Mucosa of stomach (tissue), 1 donor: Measurements from ENCODE around the gene PROX2.

ENCODE experiments used
- H3K27me3 ChIP-seq: one replicate; pipeline ENCODE4 v1.7.0; 2013; ENCODE audit warnings: mild to moderate bottlenecking, low read length; ENCODE audit not compliant: control insufficient read depth, insufficient read depth
- H3K36me3 ChIP-seq: one replicate; pipeline ENCODE4 v1.7.0; 2013; ENCODE audit warnings: low read length; ENCODE audit not compliant: control insufficient read depth, insufficient read depth
- H3K4me1 ChIP-seq: one replicate; pipeline ENCODE4 v1.7.0; 2013; ENCODE audit warnings: mild to moderate bottlenecking, low read length; ENCODE audit not compliant: control insufficient read depth, insufficient read depth
- H3K4me3 ChIP-seq: one replicate; pipeline ENCODE4 v1.7.0; 2013; ENCODE audit warnings: low read length
- H3K9ac ChIP-seq: one replicate; pipeline ENCODE4 v1.7.0; 2013; ENCODE audit warnings: mild to moderate bottlenecking, low read length, moderate library complexity
- H3K9me3 ChIP-seq: one replicate; pipeline ENCODE4 v1.7.0; 2013; ENCODE audit warnings: mild to moderate bottlenecking, low read length, moderate library complexity; ENCODE audit not compliant: control insufficient read depth
- donor health status: Pancreatic carcinoma.

PROX2 gene

DNA sequence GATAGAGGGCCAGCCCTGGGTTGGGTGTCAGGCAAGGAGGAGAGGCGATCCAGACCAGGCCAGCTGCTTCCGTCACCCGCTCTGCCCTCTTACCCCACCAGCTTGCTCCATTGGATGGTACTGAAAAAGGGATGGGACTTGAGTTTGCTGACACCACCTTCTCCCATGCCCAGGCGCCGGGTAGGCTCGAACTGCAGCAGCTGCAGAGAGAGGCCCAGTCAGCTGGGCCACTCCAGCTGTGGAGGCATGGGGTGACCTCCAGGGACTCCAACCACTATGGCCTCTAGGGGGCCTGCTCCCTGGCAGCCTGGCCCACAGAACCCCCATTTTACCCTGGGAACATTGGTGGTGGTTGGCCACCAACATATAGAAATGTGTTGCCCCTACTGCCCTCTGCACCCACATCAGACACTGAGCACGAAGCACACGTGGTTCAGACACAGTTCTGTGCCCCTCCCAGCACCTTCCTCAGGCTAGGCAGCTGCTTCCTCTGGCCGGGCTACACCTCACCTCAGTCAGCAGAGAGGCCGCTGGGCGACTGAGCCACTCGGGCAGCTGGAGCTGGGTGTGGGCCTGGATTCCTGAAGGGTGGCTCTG lies 31.1 kb upstream of the PROX2 start:
- peaks cover 13% of the 10 kb centered on the region for H3K36me3 ChIP-seq
- no peak overlapping the region for H3K4me3 ChIP-seq
- H3K4me1 ChIP-seq, result peaks cover 9% of the 10 kb centered on the region
- no peaks in the 10 kb centered on the region for H3K27me3 ChIP-seq
- no peaks in the 10 kb centered on the region for H3K9me3 ChIP-seq
- no peak overlapping the region for H3K9ac ChIP-seq

DNA sequence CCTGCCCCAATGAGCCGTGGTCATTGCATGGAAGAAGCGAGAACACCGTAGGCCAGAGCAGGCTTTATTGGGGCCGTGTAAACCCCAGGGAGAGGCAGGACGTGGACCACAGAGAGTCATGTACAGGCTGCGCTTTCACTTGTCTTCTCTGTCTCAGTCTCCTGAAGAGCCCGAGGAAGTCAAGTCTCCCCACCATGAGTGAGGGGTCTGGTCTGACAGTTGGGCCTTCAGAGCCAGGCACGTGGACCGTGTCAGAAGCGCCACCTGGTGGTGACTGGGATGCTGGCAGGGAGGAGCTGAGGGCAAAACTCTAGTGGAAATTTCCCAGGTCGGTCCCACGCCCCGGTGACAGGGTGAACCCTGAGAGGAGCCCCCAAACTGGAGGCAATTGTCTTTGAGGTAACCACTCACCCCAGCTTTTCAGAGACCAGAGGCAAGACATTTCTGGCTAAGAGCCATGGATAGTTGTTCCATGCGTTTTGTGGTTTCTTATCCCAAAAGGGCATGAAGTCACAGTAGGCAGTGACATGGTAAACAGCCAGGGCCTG lies 29.7 kb upstream of the PROX2 start:
- Histone ChIP-seq H3K36me3 (peaks cover 25% of the 10 kb centered on the region), H3K9me3 (no peaks in the 10 kb centered on the region), H3K9ac (no peak overlapping the region), H3K27me3 (no peaks in the 10 kb centered on the region), H3K4me3 (no peak overlapping the region), H3K4me1 (peaks cover 9% of the 10 kb centered on the region)

DNA sequence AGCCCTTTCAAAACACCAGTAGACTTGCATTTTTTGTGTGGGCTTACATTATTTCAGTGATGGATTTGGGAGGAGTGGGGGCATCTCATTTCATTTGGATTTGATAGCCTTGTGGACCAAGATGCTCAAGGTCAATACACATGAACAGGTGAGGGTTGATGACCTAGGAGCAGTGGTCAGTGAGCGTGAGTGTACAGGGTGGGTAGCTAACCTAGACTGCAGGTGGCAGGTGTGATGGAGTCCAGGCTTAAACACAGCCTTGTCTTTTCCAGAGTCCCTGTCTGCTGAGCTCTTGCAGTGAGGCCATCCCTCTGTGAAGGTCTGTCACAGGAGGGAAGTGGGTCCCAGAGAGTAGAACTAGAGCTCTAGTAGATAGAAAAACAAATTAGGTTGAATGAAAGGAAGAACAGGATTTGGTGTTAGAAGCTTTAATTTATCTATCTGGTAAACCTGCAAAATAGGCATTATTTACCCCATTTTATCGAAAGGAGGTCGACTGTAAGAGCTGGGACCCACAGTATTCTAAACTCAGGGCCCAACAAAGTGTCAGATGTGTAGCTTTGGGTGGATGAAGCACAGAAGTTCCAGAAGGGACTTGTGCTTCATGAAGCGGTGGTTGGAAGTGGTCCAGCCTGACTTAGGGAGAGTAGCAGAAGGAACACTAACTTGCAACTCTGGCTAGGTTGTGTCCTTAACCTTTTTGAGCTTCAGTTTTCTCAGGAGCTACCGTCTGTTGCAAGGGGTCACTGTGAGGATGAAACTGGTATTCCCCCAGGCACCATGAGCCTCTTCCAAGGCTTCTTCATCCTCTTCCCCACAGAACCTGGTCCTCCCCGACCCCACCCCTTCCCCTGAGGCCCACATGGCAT lies 28.9 kb upstream of the PROX2 start:
- no peak overlapping the region for H3K9ac ChIP-seq
- H3K4me1 ChIP-seq, result peaks cover 9% of the 10 kb centered on the region
- peaks cover 25% of the 10 kb centered on the region for H3K36me3 ChIP-seq

DNA sequence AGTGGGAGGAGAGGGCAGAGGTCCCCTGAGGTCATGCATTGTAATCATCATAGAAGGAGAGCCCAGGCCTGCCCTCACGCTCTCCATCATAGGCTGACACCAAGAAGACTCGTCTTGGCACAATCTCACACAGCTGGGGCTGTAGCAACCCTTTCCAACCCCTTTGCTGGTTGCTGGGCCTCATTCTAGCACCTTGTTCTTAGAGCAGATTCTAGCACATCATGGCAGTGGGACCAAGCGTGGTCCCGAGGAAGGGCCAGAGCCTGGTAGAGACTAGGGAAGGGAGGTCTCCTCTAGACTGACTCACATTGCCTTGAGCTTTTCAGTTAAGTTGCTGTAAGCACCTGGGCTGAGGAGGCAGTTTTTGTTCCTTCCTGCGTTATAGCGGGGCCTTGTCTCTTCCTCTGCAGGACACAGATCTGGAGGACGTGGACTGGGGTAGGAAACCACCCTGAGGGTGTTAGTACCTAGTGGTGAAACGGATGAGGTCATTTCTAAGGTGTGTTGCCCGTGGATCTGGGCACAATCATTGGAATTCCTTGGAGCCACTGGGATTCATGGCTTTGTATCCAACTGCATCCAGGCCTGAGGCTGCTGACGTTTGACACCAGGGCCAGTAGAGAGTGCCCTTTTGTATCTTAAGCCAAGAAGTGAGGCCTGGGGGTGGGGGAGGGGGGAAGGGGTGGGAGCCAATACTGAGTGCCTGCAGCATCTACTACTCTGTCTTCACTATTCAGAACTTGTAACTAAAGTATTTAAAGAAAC lies 27.2 kb upstream of the PROX2 start:
- Histone ChIP-seq H3K4me1 (peaks cover 9% of the 10 kb centered on the region), H3K27me3 (no peaks in the 10 kb centered on the region), H3K9ac (no peak overlapping the region), H3K36me3 (peaks cover 33% of the 10 kb centered on the region), H3K4me3 (no peak overlapping the region), H3K9me3 (no peaks in the 10 kb centered on the region)

More for the DNA sequence above, 28.9 kb upstream of the PROX2 start:
- no peaks in the 10 kb centered on the region for H3K27me3 ChIP-seq
- no peaks in the 10 kb centered on the region for H3K9me3 ChIP-seq
- H3K4me3 ChIP-seq, result no peak overlapping the region

DNA sequence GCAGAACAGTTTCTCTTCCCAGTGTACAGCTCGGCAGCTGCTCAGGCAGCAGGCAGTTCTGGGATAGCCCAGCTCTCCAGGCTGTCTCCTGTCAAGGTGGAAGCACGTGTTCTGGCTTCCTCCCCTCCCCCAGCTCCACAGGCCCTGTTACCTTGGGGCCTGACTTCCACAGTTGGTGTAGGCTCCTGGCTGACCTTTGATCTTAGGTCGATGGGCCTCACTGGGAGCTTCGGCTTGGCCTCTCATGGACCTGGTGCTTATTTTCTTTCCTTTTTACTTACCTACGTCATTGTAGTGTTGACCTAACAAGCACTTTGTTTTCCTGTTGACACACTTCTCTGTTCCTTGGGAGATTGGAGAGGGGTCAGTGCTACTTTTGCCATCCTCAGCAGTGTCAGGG lies 22.7 kb upstream of the PROX2 start:
- no peaks in the 10 kb centered on the region for H3K27me3 ChIP-seq
- H3K4me3 ChIP-seq, result no peak overlapping the region
- no peak overlapping the region for H3K9ac ChIP-seq
- H3K4me1 ChIP-seq, result no peaks in the 10 kb centered on the region
- no peaks in the 10 kb centered on the region for H3K9me3 ChIP-seq
- peaks cover 43% of the 10 kb centered on the region for H3K36me3 ChIP-seq

DNA sequence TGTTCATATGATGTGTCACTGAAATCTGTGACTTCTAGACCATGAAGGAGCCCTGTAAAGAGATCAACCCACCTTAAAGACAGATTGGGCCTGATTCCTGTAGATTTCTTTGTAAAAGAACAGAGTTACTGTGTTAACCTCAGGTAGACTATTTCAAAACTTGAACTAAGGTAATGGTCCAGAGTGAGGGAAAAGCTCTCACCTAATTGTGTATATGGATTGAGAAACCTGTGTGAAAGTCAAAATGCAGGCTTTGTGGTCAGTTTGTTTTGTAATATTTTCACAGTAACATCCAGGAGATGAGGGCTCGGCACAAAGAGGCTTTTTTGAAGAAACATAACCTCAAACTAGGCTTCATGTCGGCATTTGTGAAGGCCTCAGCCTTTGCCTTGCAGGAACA lies 22.1 kb upstream of the PROX2 start:
- H3K27me3 ChIP-seq, result no peaks in the 10 kb centered on the region
- H3K9me3 ChIP-seq, result no peaks in the 10 kb centered on the region
- H3K9ac ChIP-seq, result no peak overlapping the region
- H3K4me3 ChIP-seq, result no peak overlapping the region
- H3K4me1 ChIP-seq, result no peaks in the 10 kb centered on the region
- H3K36me3 ChIP-seq, result peaks cover 43% of the 10 kb centered on the region

DNA sequence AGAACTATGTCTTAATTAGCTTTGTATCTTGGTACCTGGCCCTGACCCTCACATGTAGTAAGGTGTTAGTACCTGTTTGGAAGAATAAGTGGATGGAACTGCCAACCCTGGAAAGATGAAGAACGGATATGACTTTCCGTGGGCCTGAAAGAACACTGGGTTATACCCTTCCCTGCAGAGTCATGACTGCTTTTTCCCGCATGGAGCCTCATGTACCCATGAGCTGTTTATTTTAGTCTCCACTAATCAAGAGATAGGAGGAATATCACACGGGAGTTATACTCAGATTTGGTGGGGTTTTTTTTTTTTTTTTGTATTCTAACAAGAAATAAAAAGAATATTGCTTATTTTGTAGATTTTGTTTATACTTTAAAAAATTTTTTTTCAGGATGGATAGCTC lies 21.7 kb upstream of the PROX2 start:
- Histone ChIP-seq H3K36me3 (peaks cover 39% of the 10 kb centered on the region), H3K9ac (no peak overlapping the region), H3K9me3 (no peaks in the 10 kb centered on the region), H3K4me1 (no peaks in the 10 kb centered on the region), H3K27me3 (no peaks in the 10 kb centered on the region), H3K4me3 (no peak overlapping the region)

DNA sequence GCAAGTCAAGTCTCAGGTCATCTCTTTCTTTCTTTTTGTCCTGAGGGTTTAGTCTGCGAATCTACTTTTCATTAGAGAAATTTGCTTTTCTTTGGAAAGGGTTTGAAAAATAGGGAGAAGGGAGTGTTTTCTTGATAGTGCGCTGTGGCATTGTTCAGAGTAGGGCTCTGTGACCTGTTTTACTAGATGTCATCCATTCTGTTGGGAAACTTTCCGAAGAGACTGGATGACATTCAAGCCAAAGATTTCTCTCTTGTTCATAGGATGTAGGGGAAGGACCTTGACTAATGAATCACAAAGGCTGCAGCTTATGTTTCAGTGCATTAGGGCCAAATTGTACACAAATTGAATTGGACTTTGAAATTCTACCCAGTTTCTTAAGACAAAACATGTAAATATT lies 20.5 kb upstream of the PROX2 start:
- H3K9ac ChIP-seq, result no peak overlapping the region
- peaks cover 32% of the 10 kb centered on the region for H3K36me3 ChIP-seq
- H3K4me3 ChIP-seq, result no peak overlapping the region
- no peaks in the 10 kb centered on the region for H3K4me1 ChIP-seq
- H3K27me3 ChIP-seq, result no peaks in the 10 kb centered on the region
- no peaks in the 10 kb centered on the region for H3K9me3 ChIP-seq

DNA sequence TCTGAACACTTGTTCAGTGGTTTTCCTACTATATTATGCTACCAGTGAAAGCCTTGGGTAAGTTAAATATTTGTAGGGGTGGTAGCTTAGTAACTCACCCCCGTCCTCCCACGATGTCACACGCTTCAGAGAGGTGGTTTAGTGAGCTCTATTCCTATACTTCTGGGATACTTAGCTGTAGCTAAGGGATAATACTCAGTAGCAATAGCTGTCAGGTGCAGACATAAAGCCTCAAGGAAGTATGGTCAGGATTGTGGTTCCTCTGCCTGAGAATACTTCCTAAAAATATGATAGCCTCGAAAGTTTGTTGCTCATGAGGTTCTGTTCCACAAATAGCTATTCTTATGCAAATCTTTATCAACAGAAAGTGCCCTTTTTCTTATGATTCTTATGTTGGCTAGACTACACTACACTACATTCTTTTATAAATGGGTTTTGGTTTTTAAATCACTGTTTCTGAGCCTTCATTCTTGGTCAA lies 17.7 kb upstream of the PROX2 start:
- H3K36me3 ChIP-seq, result peaks cover 30% of the 10 kb centered on the region

DNA sequence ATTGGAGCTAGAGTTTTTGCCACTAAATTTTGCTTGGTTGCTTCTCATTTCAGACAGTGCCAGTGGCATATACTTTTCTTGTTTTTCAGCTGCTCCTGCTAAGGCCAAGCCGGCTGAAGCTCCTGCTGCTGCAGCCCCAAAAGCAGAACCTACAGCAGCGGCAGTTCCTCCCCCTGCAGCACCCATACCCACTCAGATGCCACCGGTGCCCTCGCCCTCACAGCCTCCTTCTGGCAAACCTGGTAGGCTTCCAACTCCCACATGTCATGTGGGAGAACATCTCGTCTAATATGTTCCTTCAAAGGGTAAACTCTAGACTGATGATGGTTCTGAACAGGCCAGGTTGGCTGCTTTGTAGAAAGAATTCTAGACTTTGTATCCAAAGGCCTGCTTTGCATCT lies 16.8 kb upstream of the PROX2 start:
- H3K4me1 ChIP-seq, result peaks cover 7% of the 10 kb centered on the region
- no peaks in the 10 kb centered on the region for H3K9me3 ChIP-seq
- no peak overlapping the region for H3K4me3 ChIP-seq
- no peaks in the 10 kb centered on the region for H3K27me3 ChIP-seq
- peaks cover 23% of the 10 kb centered on the region for H3K36me3 ChIP-seq
- no peak overlapping the region for H3K9ac ChIP-seq

More for the DNA sequence above, 17.7 kb upstream of the PROX2 start:
- no peak overlapping the region for H3K9ac ChIP-seq
- no peaks in the 10 kb centered on the region for H3K4me1 ChIP-seq
- no peaks in the 10 kb centered on the region for H3K27me3 ChIP-seq
- no peaks in the 10 kb centered on the region for H3K9me3 ChIP-seq
- no peak overlapping the region for H3K4me3 ChIP-seq

DNA sequence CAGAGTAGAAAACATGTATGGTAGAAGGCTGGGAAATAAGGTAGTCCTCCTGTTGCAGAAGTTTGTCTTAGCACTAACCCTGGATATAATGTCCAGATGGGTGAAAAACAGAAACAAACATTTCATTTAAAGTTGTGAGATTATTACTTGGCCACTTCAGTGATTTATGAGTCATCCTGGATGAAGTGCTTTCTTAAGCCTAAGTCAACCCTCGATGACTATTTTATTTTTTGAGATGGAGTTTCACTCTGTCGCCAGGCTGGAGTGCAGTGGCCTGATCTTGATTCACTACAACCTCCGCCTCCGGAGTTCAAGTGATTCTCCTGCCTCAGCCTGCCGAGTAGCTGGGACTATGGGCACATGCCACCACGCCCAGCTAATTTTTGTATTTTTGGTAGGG lies 15.9 kb upstream of the PROX2 start:
- Histone ChIP-seq H3K9me3 (no peaks in the 10 kb centered on the region), H3K4me1 (peaks cover 7% of the 10 kb centered on the region), H3K4me3 (no peak overlapping the region), H3K36me3 (peaks cover 23% of the 10 kb centered on the region), H3K27me3 (no peaks in the 10 kb centered on the region), H3K9ac (no peak overlapping the region)

DNA sequence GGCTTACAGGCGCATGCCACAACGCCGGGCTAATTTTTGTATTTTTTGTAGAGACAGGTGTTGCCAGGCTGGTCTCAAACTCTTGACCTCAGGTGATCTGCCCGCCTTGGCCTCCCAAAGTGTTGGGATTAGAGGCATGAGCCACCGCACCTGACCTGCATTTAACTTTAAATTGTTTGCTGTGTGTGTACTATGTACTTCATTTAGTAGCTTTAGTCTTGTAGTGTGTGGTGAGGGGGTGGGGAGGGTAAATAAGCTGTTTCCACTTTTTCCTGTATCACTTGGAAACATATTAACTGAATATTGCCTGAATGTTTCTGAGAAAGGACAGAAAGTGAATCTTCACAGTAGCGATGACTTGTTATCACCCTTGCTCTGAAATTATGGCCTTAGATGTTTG lies 14.3 kb upstream of the PROX2 start:
- H3K36me3 ChIP-seq, result peaks cover 21% of the 10 kb centered on the region

More for the DNA sequence above, 14.3 kb upstream of the PROX2 start:
- Histone ChIP-seq H3K9me3 (no peaks in the 10 kb centered on the region), H3K27me3 (no peaks in the 10 kb centered on the region), H3K4me1 (peaks cover 7% of the 10 kb centered on the region), H3K4me3 (no peak overlapping the region), H3K9ac (no peak overlapping the region)
